ENCODE results near the gene EPB41L2.
"Not testable (repeated sequence)": the region's sequence is repeated elsewhere in the genome, so short reads cannot be mapped to it uniquely, and the experiment has no call there.

EPB41L2 gene

GRCh38 chr6:130822736-130823135, 240.3 kb downstream of the EPB41L2 start:
- DNase-seq (ENCODE audit: extremely low read depth, insufficient read length), result no peak
- H3K27me3 ChIP-seq (replicated peaks; ENCODE audit: control insufficient read depth, insufficient read depth, low read length), result no peaks in the 10 kb centered on the region
- H3K36me3 ChIP-seq (ENCODE audit: control insufficient read depth, insufficient read depth, low read length), result no peaks in the 10 kb centered on the region
- H3K4me3 ChIP-seq (replicated peaks; ENCODE audit: low read depth, low read length), result no peak overlapping the region
- TF ChIP-seq, protein P1, sequence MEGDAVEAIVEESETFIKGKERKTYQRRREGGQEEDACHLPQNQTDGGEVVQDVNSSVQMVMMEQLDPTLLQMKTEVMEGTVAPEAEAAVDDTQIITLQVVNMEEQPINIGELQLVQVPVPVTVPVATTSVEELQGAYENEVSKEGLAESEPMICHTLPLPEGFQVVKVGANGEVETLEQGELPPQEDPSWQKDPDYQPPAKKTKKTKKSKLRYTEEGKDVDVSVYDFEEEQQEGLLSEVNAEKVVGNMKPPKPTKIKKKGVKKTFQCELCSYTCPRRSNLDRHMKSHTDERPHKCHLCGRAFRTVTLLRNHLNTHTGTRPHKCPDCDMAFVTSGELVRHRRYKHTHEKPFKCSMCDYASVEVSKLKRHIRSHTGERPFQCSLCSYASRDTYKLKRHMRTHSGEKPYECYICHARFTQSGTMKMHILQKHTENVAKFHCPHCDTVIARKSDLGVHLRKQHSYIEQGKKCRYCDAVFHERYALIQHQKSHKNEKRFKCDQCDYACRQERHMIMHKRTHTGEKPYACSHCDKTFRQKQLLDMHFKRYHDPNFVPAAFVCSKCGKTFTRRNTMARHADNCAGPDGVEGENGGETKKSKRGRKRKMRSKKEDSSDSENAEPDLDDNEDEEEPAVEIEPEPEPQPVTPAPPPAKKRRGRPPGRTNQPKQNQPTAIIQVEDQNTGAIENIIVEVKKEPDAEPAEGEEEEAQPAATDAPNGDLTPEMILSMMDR (IDR thresholded peaks at IDR 0.05; ENCODE audit: insufficient read depth, low read length, poor library complexity, severe bottlenecking), result no peak

DNA sequence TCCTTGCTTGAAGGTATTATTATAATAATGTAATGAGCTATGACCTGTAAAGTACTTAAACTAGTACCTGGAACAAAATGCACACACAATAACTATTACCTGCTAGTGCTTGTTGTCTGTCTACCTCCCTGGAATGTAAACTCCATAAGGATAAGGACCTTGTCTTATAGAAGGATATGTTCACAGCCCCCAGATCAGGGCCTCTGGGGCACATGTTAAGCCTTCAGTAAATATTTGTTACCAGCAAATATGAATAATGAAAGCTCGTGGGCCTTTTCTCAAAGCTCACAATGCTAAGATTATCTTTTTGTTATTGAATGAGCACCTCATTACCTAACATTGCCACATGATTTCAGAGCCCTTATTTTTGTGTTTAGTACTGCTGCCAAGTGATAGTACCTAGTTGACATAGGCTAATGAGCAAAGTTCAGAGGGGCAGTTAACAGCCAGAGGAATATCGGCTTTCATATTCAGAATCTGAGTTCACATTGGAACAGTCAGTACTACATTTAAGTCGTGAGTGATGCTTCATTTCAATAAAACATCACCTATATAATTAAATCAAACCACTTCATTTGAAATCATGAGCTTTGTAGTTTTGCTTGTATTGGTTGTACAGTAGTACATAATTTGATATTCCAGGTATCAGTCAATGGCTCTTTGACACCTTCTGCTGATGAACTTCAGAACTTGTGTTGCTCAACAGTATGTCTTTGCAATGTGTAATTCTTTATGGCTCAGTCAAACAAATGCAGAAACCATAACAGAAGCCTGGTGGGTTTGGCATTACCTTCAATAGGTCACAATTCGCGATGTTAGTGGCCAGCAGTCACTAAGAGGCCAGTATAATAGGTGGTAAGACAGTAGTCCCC, 247.6 kb downstream of the EPB41L2 start:
- TF ChIP-seq, protein P1 (IDR thresholded peaks at IDR 0.05; ENCODE audit: insufficient read depth, low read length, poor library complexity, severe bottlenecking), result no peak
- Histone ChIP-seq H3K27me3 (replicated peaks; ENCODE audit: control insufficient read depth, insufficient read depth, low read length) (no peaks in the 10 kb centered on the region), H3K36me3 (ENCODE audit: control insufficient read depth, insufficient read depth, low read length) (no peaks in the 10 kb centered on the region), H3K4me3 (replicated peaks; ENCODE audit: low read depth, low read length) (no peak overlapping the region)
- no peak for DNase-seq (ENCODE audit: extremely low read depth, insufficient read length)

GRCh38 chr6:130814506-130814905, 248.5 kb downstream of the EPB41L2 start:
- DNase-seq (ENCODE audit: extremely low read depth, insufficient read length), result no peak
- Histone ChIP-seq H3K36me3 (ENCODE audit: control insufficient read depth, insufficient read depth, low read length) (no peaks in the 10 kb centered on the region), H3K27me3 (replicated peaks; ENCODE audit: control insufficient read depth, insufficient read depth, low read length) (no peaks in the 10 kb centered on the region), H3K4me3 (replicated peaks; ENCODE audit: low read depth, low read length) (no peak overlapping the region)
- TF ChIP-seq, protein P1 (IDR thresholded peaks at IDR 0.05; ENCODE audit: insufficient read depth, low read length, poor library complexity, severe bottlenecking), result no peak

DNA sequence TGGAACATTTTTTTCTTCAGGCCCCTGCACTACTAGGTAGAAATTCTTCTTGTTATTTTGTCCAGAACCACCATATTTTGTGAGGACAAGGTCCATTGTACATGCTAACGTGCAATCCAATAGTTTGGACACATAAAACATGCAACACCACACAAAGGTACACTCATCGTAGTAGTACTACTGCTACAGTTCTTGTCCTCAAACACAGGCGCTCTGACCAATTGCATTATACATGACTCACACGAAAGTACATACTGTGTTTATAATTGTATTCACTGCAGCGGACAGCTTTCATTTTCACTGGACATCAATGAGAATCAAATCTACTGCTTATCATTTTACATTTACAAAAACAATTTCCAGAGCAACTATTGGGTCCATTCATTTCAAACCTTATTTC, 251.1 kb downstream of the EPB41L2 start:
- TF ChIP-seq, protein P1 (IDR thresholded peaks at IDR 0.05; ENCODE audit: insufficient read depth, low read length, poor library complexity, severe bottlenecking), result no peak
- Histone ChIP-seq H3K4me3 (replicated peaks; ENCODE audit: low read depth, low read length) (no peak overlapping the region), H3K36me3 (ENCODE audit: control insufficient read depth, insufficient read depth, low read length) (no peaks in the 10 kb centered on the region), H3K27me3 (replicated peaks; ENCODE audit: control insufficient read depth, insufficient read depth, low read length) (no peaks in the 10 kb centered on the region)
- no peak for DNase-seq (ENCODE audit: extremely low read depth, insufficient read length)

- H3K27me3 ChIP-seq (replicated peaks; ENCODE audit: control insufficient read depth, insufficient read depth, low read length), result no peaks in the 10 kb centered on the region
- TF ChIP-seq, protein P1 (IDR thresholded peaks at IDR 0.05; ENCODE audit: insufficient read depth, low read length, poor library complexity, severe bottlenecking), result no peak
- DNase-seq (ENCODE audit: extremely low read depth, insufficient read length), result no peak
- H3K4me3 ChIP-seq (replicated peaks; ENCODE audit: low read depth, low read length), result no peak overlapping the region
- H3K36me3 ChIP-seq (ENCODE audit: control insufficient read depth, insufficient read depth, low read length), result no peaks in the 10 kb centered on the region
These were observed 252.6 kb downstream of the EPB41L2 start for GRCh38 chr6:130810307-130811030.

DNA sequence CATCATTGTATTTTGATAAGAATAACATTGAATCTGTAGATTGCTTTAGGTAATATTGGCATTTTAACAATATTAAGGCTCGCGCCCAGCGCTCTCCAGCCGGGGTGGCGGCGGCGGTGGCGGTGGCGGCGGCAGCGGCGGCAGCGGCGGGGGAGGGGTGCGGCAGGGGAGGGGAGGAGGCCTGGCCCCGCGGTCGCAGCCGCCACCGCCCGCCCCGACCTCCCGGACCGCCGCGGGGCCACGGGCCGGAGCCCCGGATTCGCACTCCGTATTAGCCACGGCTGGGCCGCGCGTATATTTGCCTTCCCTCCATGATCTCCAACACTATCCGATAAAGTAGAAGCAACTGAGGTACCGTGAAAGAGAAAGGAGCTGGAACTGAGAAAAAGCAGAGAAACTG, 261.7 kb downstream of the EPB41L2 start:
- not testable (repeated sequence) for DNase-seq (ENCODE audit: extremely low read depth, insufficient read length); H3K27me3 ChIP-seq (replicated peaks; ENCODE audit: control insufficient read depth, insufficient read depth, low read length); H3K4me3 ChIP-seq (replicated peaks; ENCODE audit: low read depth, low read length); H3K36me3 ChIP-seq (ENCODE audit: control insufficient read depth, insufficient read depth, low read length)

All from GM06990 (cell line).